Calu3 (cell line): ENCODE results near the gene SMC4. TPM values are rescaled to one million over a fixed set of nuclear protein-coding genes. Genes with fewer than 3 reads are reported as not detected.

Experiments used
- BruUV-seq: library from RNA; stranded (reverse); fragments of 400-500 nt; replicated peaks from 2 replicates; lab custom pipeline; 2021; lab: Mats Ljungman, UMichigan
- CTCF ChIA-PET: fragments of 300-600 bp; sonication (Branson Sonifier 250); formaldehyde crosslinking; loops from one replicate; lab custom pipeline; 2022; ENCODE audit warnings: antibody characterized with exemption; lab: Charles Lee
- DNase-seq: peaks from one replicate; pipeline ENCODE4 v3.0.0; 2022
- H3K27ac Mint-ChIP-seq: one replicate; pipeline ENCODE4 v1.8.0; 2022; ENCODE audit warnings: mixed read lengths; ENCODE audit not compliant: unreplicated experiment
- H3K27me3 Mint-ChIP-seq: one replicate; pipeline ENCODE4 v1.8.0; 2022; ENCODE audit warnings: mixed read lengths; ENCODE audit not compliant: unreplicated experiment
- H3K36me3 Mint-ChIP-seq: one replicate; pipeline ENCODE4 v1.8.0; 2022; ENCODE audit warnings: mild to moderate bottlenecking, moderate library complexity, mixed read lengths; ENCODE audit not compliant: insufficient read depth, unreplicated experiment
- H3K4me1 Mint-ChIP-seq: one replicate; pipeline ENCODE4 v1.8.0; 2022; ENCODE audit warnings: mild to moderate bottlenecking, low read depth, mixed read lengths; ENCODE audit not compliant: unreplicated experiment
- H3K4me3 Mint-ChIP-seq: one replicate; pipeline ENCODE4 v1.8.0; 2022; ENCODE audit warnings: mild to moderate bottlenecking, low read depth, moderate library complexity, mixed read lengths; ENCODE audit not compliant: unreplicated experiment
- H3K9me3 Mint-ChIP-seq: one replicate; pipeline ENCODE4 v1.8.0; 2022; ENCODE audit warnings: low read depth, mixed read lengths; ENCODE audit not compliant: unreplicated experiment
- intact Hi-C: fragments of 100-400 bp; cut with micrococcal nuclease; formaldehyde crosslinking; loops from one replicate; pipeline ENCODE4 v1.10.0; 2022; ENCODE audit not compliant: unreplicated experiment
- total RNA-seq: library from RNA; stranded (reverse); gene quantifications from 2 replicates; pipeline ENCODE4 v1.2.3, GENCODE V29; 2022
- TF ChIP-seq, protein P1 (sequence below): fragments of 200-600 bp; IDR thresholded peaks from one replicate; pipeline ENCODE4 v1.8.0; 2022; ENCODE audit warnings: antibody characterized with exemption; ENCODE audit not compliant: unreplicated experiment

Gene SMC4
- total RNA-seq, 1 experiment from 2014 or later: 256 TPM

- Mint-ChIP-seq H3K27me3 (no peaks in the 10 kb centered on the region), H3K9me3 (no peaks in the 10 kb centered on the region), H3K4me1 (no peaks in the 10 kb centered on the region), H3K4me3 (no peak overlapping the region), H3K36me3 (peaks cover 89% of the 10 kb centered on the region), H3K27ac (no peak overlapping the region)
- no peak for DNase-seq
- TF ChIP-seq, protein P1, sequence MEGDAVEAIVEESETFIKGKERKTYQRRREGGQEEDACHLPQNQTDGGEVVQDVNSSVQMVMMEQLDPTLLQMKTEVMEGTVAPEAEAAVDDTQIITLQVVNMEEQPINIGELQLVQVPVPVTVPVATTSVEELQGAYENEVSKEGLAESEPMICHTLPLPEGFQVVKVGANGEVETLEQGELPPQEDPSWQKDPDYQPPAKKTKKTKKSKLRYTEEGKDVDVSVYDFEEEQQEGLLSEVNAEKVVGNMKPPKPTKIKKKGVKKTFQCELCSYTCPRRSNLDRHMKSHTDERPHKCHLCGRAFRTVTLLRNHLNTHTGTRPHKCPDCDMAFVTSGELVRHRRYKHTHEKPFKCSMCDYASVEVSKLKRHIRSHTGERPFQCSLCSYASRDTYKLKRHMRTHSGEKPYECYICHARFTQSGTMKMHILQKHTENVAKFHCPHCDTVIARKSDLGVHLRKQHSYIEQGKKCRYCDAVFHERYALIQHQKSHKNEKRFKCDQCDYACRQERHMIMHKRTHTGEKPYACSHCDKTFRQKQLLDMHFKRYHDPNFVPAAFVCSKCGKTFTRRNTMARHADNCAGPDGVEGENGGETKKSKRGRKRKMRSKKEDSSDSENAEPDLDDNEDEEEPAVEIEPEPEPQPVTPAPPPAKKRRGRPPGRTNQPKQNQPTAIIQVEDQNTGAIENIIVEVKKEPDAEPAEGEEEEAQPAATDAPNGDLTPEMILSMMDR: no peak
- intact Hi-C loops: no loop called here
- BruUV-seq: no TSS peak
- CTCF ChIA-PET: no interaction called here
Observed at GRCh38 chr3:160427832-160428424, 28.5 kb downstream of the SMC4 start.

- TF ChIP-seq, protein P1: no peak
- intact Hi-C loops: no loop called here
- no peak overlapping the region for H3K27ac Mint-ChIP-seq
- H3K4me1 Mint-ChIP-seq: no peaks in the 10 kb centered on the region
- H3K4me3 Mint-ChIP-seq: no peak overlapping the region
- H3K9me3 Mint-ChIP-seq: no peaks in the 10 kb centered on the region
- no peaks in the 10 kb centered on the region for H3K27me3 Mint-ChIP-seq
- H3K36me3 Mint-ChIP-seq: peaks cover 87% of the 10 kb centered on the region
- no TSS peak for BruUV-seq
- CTCF ChIA-PET: no interaction called here
- DNase-seq: no peak
Observed at GRCh38 chr3:160434071-160434470, 34.6 kb downstream of the SMC4 start.

DNA sequence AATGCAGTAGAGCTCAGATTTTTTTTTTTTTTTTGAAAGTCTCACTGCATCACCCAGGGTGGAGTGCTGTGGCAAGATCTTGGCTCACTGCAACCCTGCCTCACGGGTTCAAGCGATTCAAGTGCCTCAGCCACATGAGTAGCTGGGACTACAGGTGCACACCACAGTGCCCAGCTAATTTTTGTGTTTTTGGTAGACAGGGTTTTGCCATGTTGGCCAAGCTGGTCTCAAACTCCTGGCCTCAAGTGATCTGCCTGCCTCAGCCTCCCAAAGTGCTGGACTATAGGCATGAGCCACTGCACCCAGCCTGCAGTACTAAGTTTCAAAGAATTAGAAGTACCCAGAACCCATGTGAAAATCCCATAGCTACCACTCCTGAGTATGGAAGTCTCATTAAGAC lies 35.6 kb downstream of the SMC4 start:
- no peak overlapping the region for H3K27ac Mint-ChIP-seq
- H3K4me1 Mint-ChIP-seq: no peaks in the 10 kb centered on the region
- H3K9me3 Mint-ChIP-seq: no peaks in the 10 kb centered on the region
- no peak overlapping the region for H3K4me3 Mint-ChIP-seq
- H3K36me3 Mint-ChIP-seq: peaks cover 82% of the 10 kb centered on the region
- TF ChIP-seq, protein P1: no peak
- intact Hi-C loops: no loop called here
- no peak for DNase-seq
- CTCF ChIA-PET: no interaction called here
- no TSS peak for BruUV-seq
- H3K27me3 Mint-ChIP-seq: no peaks in the 10 kb centered on the region

GRCh38 chr3:160435747-160436146 lies 36.3 kb downstream of the SMC4 start:
- TF ChIP-seq, protein P1: no peak
- Mint-ChIP-seq H3K27ac (peak overlapping the region; percentile 7), H3K27me3 (no peaks in the 10 kb centered on the region), H3K4me1 (no peaks in the 10 kb centered on the region), H3K9me3 (no peaks in the 10 kb centered on the region), H3K36me3 (peaks cover 75% of the 10 kb centered on the region), H3K4me3 (no peak overlapping the region)
- BruUV-seq: no TSS peak
- CTCF ChIA-PET: no interaction called here
- no peak for DNase-seq
- intact Hi-C loops: no loop called here
